Stomach (tissue), 4 donors: ENCODE measurements around the gene CD44.

Experiments used
- CTCF ChIP-seq, 7 experiments: fragments of 450-650 bp in 4 of 7; fragments of 200-600 bp in 3 of 7; sonication (generic) in 3 of 7; IDR thresholded peaks; one replicate each; pipeline ENCODE4 v1.5.1; 2016 to 2019; ENCODE audit warnings: antibody characterized with exemption in 7 of 7, control low read depth in 2 of 7, mild to moderate bottlenecking in 1 of 7
- EP300 ChIP-seq: sonication (generic); formaldehyde crosslinking; IDR thresholded peaks from one replicate; pipeline ENCODE4 v1.6.1; 2017; ENCODE audit warnings: antibody characterized with exemption
- POLR2A ChIP-seq, 4 donors: fragments of 450-650 bp; IDR thresholded peaks; one replicate each; pipeline ENCODE4 v1.6.1; 2016; ENCODE audit warnings: antibody characterized with exemption in 4 of 4, control low read depth in 2 of 4, mild to moderate bottlenecking in 1 of 4, moderate library complexity in 1 of 4
- POLR2AphosphoS5 ChIP-seq, 3 donors: sonication (generic); formaldehyde crosslinking; IDR thresholded peaks; one replicate each; pipeline ENCODE4 v1.6.1; 2016; ENCODE audit warnings: antibody characterized with exemption in 3 of 3

- TF ChIP-seq POLR2A (IDR thresholded peaks at IDR 0.05) = no peak
- TF ChIP-seq CTCF (IDR thresholded peaks at IDR 0.05) = no peak
- no peak for TF ChIP-seq EP300
- no peak for TF ChIP-seq POLR2AphosphoS5 (IDR thresholded peaks at IDR 0.05)
Measured at GRCh38 chr11:35165030-35165422, 26.1 kb downstream of the CD44 start.
